ENCODE measurements around the gene LRRC75A. TPM values are rescaled to one million over a fixed set of nuclear protein-coding genes. Genes with fewer than 3 reads are reported as not detected.

Gene LRRC75A
- total and polyA plus RNA-seq, 2 of the 13 experiments (the other 11 are each of a cell fraction or from before 2014, with no cell fraction given), result 0.03 TPM; not detected in 1

GRCh38 chr17:16398270-16399267 lies 93.4 kb downstream of the LRRC75A start (continued):
- TF ChIP-seq FOSL2 (CRISPR knock-in tag; IDR thresholded peaks at IDR 0.05) (peak; percentile 73), PRMT3 (CRISPR knock-in tag; IDR thresholded peaks at IDR 0.05; ENCODE audit: borderline replicate concordance, low read depth) (no peak), IKZF4 (CRISPR knock-in tag; IDR thresholded peaks at IDR 0.05; ENCODE audit: borderline replicate concordance, low read depth, not compliant biosample characterization) (no peak), ZNF746 (CRISPR knock-in tag; IDR thresholded peaks at IDR 0.05) (no peak), FOXP1 (IDR thresholded peaks at IDR 0.05) (peak; percentile 40; the same call in 1 of the 2 replicates), FOXP1 (CRISPR knock-in tag; IDR thresholded peaks at IDR 0.05) (peak; percentile 69; the same call in 1 of the 2 replicates), ZNF232 (CRISPR knock-in tag; IDR thresholded peaks at IDR 0.05; ENCODE audit: borderline replicate concordance) (no peak), SMYD3 (CRISPR knock-in tag; IDR thresholded peaks at IDR 0.05) (no peak), PITX1 (CRISPR knock-in tag; IDR thresholded peaks at IDR 0.05) (no peak), SPEN (CRISPR knock-in tag; IDR thresholded peaks at IDR 0.05; ENCODE audit: low read depth) (no peak)
- TF ChIP-seq, protein P1, sequence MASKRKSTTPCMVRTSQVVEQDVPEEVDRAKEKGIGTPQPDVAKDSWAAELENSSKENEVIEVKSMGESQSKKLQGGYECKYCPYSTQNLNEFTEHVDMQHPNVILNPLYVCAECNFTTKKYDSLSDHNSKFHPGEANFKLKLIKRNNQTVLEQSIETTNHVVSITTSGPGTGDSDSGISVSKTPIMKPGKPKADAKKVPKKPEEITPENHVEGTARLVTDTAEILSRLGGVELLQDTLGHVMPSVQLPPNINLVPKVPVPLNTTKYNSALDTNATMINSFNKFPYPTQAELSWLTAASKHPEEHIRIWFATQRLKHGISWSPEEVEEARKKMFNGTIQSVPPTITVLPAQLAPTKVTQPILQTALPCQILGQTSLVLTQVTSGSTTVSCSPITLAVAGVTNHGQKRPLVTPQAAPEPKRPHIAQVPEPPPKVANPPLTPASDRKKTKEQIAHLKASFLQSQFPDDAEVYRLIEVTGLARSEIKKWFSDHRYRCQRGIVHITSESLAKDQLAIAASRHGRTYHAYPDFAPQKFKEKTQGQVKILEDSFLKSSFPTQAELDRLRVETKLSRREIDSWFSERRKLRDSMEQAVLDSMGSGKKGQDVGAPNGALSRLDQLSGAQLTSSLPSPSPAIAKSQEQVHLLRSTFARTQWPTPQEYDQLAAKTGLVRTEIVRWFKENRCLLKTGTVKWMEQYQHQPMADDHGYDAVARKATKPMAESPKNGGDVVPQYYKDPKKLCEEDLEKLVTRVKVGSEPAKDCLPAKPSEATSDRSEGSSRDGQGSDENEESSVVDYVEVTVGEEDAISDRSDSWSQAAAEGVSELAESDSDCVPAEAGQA (IDR thresholded peaks at IDR 0.05; ENCODE audit: low read depth), result peak; percentile 34; the same call in 1 of the 2 replicates
- TF ChIP-seq, protein P1 (CRISPR knock-in tag; IDR thresholded peaks at IDR 0.05; ENCODE audit: borderline replicate concordance), result no peak
- TF ChIP-seq, protein P2, sequence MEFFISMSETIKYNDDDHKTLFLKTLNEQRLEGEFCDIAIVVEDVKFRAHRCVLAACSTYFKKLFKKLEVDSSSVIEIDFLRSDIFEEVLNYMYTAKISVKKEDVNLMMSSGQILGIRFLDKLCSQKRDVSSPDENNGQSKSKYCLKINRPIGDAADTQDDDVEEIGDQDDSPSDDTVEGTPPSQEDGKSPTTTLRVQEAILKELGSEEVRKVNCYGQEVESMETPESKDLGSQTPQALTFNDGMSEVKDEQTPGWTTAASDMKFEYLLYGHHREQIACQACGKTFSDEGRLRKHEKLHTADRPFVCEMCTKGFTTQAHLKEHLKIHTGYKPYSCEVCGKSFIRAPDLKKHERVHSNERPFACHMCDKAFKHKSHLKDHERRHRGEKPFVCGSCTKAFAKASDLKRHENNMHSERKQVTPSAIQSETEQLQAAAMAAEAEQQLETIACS (CRISPR knock-in tag; IDR thresholded peaks at IDR 0.05), result no peak
- TF ChIP-seq, protein P3, sequence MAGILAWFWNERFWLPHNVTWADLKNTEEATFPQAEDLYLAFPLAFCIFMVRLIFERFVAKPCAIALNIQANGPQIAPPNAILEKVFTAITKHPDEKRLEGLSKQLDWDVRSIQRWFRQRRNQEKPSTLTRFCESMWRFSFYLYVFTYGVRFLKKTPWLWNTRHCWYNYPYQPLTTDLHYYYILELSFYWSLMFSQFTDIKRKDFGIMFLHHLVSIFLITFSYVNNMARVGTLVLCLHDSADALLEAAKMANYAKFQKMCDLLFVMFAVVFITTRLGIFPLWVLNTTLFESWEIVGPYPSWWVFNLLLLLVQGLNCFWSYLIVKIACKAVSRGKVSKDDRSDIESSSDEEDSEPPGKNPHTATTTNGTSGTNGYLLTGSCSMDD (CRISPR knock-in tag; IDR thresholded peaks at IDR 0.05), result no peak
- TF ChIP-seq, protein P4, sequence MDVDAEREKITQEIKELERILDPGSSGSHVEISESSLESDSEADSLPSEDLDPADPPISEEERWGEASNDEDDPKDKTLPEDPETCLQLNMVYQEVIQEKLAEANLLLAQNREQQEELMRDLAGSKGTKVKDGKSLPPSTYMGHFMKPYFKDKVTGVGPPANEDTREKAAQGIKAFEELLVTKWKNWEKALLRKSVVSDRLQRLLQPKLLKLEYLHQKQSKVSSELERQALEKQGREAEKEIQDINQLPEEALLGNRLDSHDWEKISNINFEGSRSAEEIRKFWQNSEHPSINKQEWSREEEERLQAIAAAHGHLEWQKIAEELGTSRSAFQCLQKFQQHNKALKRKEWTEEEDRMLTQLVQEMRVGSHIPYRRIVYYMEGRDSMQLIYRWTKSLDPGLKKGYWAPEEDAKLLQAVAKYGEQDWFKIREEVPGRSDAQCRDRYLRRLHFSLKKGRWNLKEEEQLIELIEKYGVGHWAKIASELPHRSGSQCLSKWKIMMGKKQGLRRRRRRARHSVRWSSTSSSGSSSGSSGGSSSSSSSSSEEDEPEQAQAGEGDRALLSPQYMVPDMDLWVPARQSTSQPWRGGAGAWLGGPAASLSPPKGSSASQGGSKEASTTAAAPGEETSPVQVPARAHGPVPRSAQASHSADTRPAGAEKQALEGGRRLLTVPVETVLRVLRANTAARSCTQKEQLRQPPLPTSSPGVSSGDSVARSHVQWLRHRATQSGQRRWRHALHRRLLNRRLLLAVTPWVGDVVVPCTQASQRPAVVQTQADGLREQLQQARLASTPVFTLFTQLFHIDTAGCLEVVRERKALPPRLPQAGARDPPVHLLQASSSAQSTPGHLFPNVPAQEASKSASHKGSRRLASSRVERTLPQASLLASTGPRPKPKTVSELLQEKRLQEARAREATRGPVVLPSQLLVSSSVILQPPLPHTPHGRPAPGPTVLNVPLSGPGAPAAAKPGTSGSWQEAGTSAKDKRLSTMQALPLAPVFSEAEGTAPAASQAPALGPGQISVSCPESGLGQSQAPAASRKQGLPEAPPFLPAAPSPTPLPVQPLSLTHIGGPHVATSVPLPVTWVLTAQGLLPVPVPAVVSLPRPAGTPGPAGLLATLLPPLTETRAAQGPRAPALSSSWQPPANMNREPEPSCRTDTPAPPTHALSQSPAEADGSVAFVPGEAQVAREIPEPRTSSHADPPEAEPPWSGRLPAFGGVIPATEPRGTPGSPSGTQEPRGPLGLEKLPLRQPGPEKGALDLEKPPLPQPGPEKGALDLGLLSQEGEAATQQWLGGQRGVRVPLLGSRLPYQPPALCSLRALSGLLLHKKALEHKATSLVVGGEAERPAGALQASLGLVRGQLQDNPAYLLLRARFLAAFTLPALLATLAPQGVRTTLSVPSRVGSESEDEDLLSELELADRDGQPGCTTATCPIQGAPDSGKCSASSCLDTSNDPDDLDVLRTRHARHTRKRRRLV (CRISPR knock-in tag; IDR thresholded peaks at IDR 0.05), result no peak
